GM12801 (cell line): ENCODE data around the gene PLCXD3.

Experiments used
- TF ChIP-seq, protein P1 (sequence below): IDR thresholded peaks from one replicate; pipeline ENCODE4 v1.5.1; 2011; ENCODE audit warnings: control low read depth; ENCODE audit not compliant: insufficient read length; ENCODE audit errors: extremely low read depth

Gene PLCXD3

DNA sequence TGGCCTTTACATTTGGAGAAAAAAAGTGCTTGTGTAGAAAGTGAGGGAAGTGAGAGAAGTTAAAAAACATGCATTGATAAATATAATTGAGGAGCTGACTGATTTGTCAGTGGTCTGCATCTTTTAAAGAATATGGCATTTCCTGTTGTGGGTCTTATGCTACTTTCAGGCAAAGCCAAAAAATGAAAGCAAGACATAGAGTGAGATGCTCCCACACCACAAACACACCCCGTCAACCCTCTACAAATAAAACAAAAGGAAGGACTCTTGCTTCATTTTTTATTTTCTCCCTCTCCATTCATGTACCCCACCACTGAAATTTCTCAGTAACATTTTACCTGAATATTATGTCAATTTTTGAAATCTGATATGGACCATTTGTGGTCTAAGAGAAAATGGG is 22.1 kb upstream of the PLCXD3 start:
- TF ChIP-seq, protein P1, sequence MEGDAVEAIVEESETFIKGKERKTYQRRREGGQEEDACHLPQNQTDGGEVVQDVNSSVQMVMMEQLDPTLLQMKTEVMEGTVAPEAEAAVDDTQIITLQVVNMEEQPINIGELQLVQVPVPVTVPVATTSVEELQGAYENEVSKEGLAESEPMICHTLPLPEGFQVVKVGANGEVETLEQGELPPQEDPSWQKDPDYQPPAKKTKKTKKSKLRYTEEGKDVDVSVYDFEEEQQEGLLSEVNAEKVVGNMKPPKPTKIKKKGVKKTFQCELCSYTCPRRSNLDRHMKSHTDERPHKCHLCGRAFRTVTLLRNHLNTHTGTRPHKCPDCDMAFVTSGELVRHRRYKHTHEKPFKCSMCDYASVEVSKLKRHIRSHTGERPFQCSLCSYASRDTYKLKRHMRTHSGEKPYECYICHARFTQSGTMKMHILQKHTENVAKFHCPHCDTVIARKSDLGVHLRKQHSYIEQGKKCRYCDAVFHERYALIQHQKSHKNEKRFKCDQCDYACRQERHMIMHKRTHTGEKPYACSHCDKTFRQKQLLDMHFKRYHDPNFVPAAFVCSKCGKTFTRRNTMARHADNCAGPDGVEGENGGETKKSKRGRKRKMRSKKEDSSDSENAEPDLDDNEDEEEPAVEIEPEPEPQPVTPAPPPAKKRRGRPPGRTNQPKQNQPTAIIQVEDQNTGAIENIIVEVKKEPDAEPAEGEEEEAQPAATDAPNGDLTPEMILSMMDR, result no peak

DNA sequence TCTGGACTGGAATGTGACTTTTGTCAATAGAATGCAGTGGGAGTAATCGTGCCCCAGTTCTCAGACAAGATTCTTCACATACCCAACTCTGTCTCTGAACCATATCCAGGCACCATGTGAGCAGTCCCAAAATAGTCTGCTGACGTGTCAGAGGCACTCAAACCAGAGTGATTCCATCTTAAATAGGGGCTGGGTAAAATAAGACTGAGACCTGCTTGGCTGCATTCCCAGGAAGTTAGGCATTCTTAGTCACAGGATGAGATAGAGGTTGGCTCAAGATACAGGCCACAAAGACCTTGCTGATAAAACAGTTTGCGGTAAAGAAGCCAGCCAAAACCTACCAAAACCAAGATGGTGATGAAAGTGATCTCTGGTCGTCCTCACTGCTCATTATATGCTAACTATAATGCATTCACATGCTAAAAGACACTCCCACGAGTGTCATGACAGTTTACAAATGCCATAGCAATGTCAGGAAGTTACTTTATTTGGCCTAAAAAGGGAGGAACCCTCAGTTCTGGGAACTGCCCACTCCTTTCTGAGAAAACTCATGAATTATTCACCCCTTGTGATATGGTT is 16.9 kb upstream of the PLCXD3 start:
- TF ChIP-seq, protein P1, result no peak

DNA sequence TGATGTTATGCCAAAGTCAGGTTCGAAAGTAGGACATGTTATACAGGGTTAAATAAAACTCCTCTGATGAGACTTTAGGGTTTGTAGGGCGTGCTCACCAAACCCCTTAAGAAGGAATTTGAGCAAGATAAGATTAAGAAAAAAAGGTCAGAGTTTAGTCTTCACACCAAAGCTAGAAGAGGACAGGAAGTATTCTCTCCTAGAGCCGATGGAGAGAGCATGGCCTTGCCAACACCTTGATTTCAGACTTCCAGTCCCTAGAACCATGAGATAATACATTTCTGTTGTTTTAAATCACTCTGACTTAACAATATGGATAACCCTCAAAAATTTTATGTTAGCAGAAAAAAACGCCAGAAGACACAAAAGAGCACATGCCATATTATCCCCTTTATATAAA is 16.3 kb upstream of the PLCXD3 start:
- TF ChIP-seq, protein P1, result no peak

DNA sequence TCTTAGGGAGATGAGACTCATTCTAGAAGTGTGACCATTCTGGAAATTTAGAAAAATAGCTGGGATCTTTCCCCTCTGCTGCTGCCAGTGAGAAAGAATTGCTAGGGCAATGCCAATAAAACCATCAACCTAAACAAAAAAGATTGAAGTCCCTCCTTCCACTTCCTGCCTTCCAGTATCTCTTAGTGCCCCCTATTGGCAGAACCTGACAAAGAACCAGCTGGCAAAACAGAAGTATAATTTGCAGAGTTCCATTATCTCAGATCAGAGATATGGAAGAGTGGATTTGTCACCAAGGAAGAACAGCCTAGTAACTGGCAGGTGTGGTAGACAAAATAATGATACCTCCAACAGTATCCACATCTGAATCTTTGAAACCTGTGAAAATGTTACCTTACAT is 13.8 kb upstream of the PLCXD3 start:
- TF ChIP-seq, protein P1, result no peak

DNA sequence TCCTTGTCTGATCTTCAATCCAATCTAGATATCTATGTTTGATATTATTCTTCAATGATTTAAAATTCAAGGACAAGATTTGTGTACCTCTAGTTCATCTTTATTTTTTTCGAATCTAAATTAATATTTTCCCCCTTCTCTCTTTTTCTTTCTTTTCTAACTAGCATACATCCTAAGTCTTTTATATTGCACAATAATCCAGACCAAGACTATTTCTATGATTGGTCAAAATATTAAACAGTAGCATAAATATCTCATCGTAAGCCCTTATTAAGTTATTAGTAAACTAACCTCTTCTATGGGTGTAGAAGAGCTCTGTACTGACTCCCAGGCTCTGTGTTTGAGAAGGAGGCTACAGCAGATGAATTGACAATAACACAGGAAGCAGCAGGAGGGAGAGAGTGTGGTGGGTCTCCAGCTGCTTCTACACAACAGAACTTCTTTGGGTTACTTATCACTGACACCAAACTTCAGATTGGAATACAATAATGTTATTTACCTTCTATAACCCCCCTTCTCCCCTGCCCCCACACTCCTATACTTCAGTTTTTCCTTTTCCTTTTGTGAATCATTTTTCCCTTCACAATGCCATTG is 11.9 kb upstream of the PLCXD3 start:
- TF ChIP-seq, protein P1, result no peak

DNA sequence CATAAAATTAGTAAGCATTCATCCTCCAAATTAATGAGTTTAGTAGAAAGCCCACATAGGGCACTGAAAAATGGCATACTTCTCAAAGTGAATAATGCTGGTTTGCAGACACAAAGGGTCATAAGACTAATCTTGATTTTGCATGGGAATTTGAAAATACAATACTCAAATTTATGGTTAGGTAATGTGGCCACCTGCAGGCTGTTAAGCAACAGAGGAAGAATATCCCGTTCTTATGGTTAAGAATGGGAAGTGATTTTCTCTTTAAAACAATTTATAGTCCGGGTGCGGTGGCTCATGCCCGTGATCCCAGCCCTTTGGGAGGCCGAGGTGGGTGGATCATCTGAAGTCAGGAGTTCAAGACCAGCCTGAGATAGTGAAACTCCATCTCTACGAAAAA is 9.4 kb upstream of the PLCXD3 start:
- TF ChIP-seq, protein P1, result no peak

DNA sequence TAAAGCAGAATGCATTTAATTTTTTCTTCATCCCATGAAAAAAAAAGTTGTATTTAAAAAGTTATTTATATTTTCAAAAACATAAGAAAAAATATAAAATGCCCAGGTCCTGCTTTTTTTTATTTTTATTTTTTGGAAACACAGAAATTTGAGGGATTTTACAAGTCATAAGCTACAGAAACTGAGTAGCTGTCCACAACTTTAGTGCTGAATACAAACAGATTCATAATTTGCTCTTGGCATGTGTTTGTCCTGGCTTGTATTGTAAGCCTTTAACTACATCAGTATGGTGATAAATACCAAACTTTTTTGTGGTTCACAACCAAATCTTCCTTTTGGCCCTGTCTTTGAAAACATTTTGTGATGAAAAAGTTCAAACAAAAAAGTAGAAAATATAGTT is 7.5 kb upstream of the PLCXD3 start:
- TF ChIP-seq, protein P1, result no peak
